Measurements from ENCODE around the gene HSFX3. TPM values are rescaled to one million over a fixed set of nuclear protein-coding genes. Genes with fewer than 3 reads are reported as not detected.
"Not testable (repeated sequence)": the region's sequence is repeated elsewhere in the genome, so short reads cannot be mapped to it uniquely, and the experiment has no call there.

HSFX3 gene
- total RNA-seq, 1 donor from 2014 or later, result not detected

GRCh38 chrX:149521438-149521837 lies 28.3 kb downstream of the HSFX3 start:
- Histone ChIP-seq H3K9me3 (no peaks in the 10 kb centered on the region), H3K4me3 (no peak overlapping the region), H3K27ac (no peak overlapping the region), H3K4me1 (no peaks in the 10 kb centered on the region), H3K27me3 (ENCODE audit: low read depth) (no peaks in the 10 kb centered on the region), H3K36me3 (no peaks in the 10 kb centered on the region)
- no peak for ATAC-seq
- no peak for DNase-seq
- no peak for TF ChIP-seq CTCF (IDR thresholded peaks at IDR 0.05)
- intact Hi-C loops (cut with DNase I), result no loop called here

DNA sequence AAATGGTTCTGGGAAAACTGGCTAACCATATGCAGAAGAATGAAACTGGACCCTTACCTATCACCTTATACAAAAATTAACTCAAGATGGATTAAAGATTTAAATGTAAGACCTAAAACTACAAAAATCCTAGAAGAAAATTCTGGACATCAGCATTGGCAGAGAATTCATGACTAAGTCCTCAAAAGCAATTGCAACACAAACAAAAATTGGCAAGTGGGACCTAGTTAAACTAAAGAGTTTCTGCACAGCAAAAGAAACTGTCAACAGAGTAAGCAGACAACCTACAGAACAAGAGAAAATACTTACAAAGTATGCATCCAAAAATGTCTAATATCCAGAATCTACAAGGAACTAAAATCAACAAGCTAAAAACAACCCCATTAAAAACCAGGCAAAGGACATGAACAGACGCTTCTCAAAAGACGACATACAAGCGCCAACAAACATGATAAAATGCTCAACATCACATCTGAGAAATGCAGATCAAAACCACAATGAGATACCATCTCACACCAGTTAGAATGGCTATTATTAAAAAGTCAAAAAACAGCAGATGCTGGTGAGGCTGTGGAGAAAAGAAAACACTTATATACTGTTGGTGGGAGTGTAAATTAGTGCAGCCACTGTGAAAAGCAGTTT lies 29.0 kb downstream of the HSFX3 start:
- H3K36me3 ChIP-seq; H3K27ac ChIP-seq; H3K27me3 ChIP-seq (ENCODE audit: low read depth); H3K9me3 ChIP-seq; intact Hi-C loops (cut with DNase I); H3K4me3 ChIP-seq; DNase-seq; H3K4me1 ChIP-seq; ATAC-seq: not testable (repeated sequence)

DNA sequence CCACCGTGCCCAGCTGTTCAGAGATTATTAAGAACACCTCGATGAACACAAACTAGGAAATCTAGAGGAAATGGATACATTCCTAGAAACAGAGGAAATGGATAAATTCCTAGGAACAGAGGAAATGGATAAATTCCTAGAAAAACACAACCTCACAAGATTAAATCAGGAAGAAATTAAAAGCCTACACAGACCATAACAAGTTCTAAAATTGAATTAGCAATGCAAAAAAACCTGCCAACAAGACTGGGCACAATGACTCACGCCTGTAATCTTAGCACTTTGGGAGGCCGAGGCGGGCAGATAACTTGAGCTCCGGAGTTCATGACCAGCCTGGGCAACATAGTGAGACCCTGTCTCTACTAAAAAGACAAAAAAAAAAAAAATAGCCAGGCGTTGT lies 31.5 kb downstream of the HSFX3 start:
- no peak overlapping the region for H3K27ac ChIP-seq
- H3K36me3 ChIP-seq, result no peaks in the 10 kb centered on the region
- ATAC-seq (no peak), DNase-seq (no peak)
- H3K27me3 ChIP-seq (ENCODE audit: low read depth), result no peaks in the 10 kb centered on the region
- intact Hi-C loops (cut with DNase I), result no loop called here
- no peaks in the 10 kb centered on the region for H3K9me3 ChIP-seq
- no peaks in the 10 kb centered on the region for H3K4me1 ChIP-seq
- no peak overlapping the region for H3K4me3 ChIP-seq
- TF ChIP-seq CTCF (IDR thresholded peaks at IDR 0.05), result no peak

DNA sequence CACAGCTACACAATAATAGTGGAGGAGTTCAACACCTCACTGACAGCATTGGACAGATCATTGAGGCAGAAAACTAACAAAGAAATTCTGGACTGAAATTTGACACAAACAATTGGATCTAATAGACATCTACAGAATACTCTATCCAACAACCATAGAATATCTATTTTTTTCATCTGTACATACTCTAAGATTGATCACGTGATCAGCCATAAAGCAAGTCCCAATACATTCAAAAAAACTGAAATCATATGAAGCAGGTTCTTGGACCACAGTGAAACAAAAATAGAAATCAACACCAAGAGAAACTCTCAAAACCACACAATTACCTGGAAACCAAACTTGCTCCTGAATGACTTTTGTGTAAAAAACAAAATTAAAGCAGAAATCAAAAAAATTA lies 32.4 kb downstream of the HSFX3 start:
- intact Hi-C loops (cut with DNase I), result no loop called here
- Histone ChIP-seq H3K27me3 (ENCODE audit: low read depth) (no peaks in the 10 kb centered on the region), H3K4me3 (no peak overlapping the region), H3K27ac (no peak overlapping the region), H3K9me3 (no peaks in the 10 kb centered on the region), H3K36me3 (no peaks in the 10 kb centered on the region), H3K4me1 (no peaks in the 10 kb centered on the region)
- ATAC-seq, result no peak
- no peak for TF ChIP-seq CTCF (IDR thresholded peaks at IDR 0.05)
- DNase-seq, result no peak

DNA sequence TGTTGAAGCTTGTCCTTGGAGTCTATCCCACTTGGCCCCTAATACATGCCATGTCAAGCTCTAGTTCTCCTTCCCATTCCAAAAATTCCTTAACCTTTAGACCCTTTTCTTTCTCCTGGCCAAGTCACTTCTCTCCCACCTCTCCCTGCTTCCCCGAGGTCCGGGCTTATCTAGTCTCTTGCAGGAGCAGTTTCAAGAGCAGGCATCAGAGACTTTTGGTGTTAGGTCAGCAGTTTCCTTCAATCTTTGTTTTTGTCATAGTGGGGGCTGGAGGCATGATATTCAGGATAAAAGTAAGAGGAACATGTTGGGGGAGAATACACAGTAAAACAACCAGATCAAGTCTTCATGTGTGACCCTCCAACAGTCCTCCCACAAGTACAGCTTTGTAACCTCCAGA lies 33.1 kb downstream of the HSFX3 start:
- no peaks in the 10 kb centered on the region for H3K36me3 ChIP-seq
- TF ChIP-seq CTCF (IDR thresholded peaks at IDR 0.05), result no peak
- no peaks in the 10 kb centered on the region for H3K4me1 ChIP-seq
- no peak for DNase-seq
- intact Hi-C loops (cut with DNase I), result no loop called here
- no peak overlapping the region for H3K27ac ChIP-seq
- no peaks in the 10 kb centered on the region for H3K9me3 ChIP-seq
- ATAC-seq, result no peak
- H3K27me3 ChIP-seq (ENCODE audit: low read depth), result no peaks in the 10 kb centered on the region
- H3K4me3 ChIP-seq, result no peak overlapping the region

- Histone ChIP-seq H3K4me3 (no peak overlapping the region), H3K27ac (no peak overlapping the region), H3K36me3 (no peaks in the 10 kb centered on the region), H3K27me3 (ENCODE audit: low read depth) (no peaks in the 10 kb centered on the region), H3K4me1 (no peaks in the 10 kb centered on the region), H3K9me3 (no peaks in the 10 kb centered on the region)
- TF ChIP-seq CTCF (IDR thresholded peaks at IDR 0.05), result no peak
- peak in 1 of 2 donors; percentile 50 for ATAC-seq
- intact Hi-C loops (cut with DNase I), result no loop called here
- DNase-seq, result no peak
Observed at GRCh38 chrX:149515954-149516602, 33.6 kb downstream of the HSFX3 start.

Measured in lower lobe of right lung (tissue), 2 donors.